AG10803 (cell line): ENCODE measurements around the gene EXOC4.

Source experiments
- DNase-seq: peaks from one replicate; pipeline ENCODE4 v3.0.0; 2010; ENCODE audit warnings: low read depth
- H3K4me3 ChIP-seq: 2 replicates; pipeline ENCODE4 v1.5.1; 2011; ENCODE audit warnings: mild to moderate bottlenecking, low read length, control low read depth
- CTCF ChIP-seq: conservative IDR thresholded peaks from 2 replicates; pipeline ENCODE4 v1.5.1; 2011; ENCODE audit warnings: mild to moderate bottlenecking, low read length, control low read depth, inconsistent platforms

EXOC4 gene

GRCh38 chr7:133815611-133816210 is 562.8 kb downstream of the EXOC4 start:
- DNase-seq = peak; percentile 40
- TF ChIP-seq CTCF = no peak
- no peak overlapping the region for H3K4me3 ChIP-seq

GRCh38 chr7:133819695-133820094 is 566.8 kb downstream of the EXOC4 start:
- TF ChIP-seq CTCF = no peak
- H3K4me3 ChIP-seq = no peak overlapping the region
- DNase-seq = no peak

- no peak overlapping the region for H3K4me3 ChIP-seq
- TF ChIP-seq CTCF = no peak
Observed at GRCh38 chr7:133820584-133820983, 567.7 kb downstream of the EXOC4 start.

GRCh38 chr7:133821171-133821570 is 568.3 kb downstream of the EXOC4 start:
- DNase-seq = peak; percentile 6
- H3K4me3 ChIP-seq = no peak overlapping the region
- TF ChIP-seq CTCF = no peak

More at GRCh38 chr7:133820584-133820983, 567.7 kb downstream of the EXOC4 start:
- DNase-seq = no peak

GRCh38 chr7:133822001-133822641 is 569.2 kb downstream of the EXOC4 start:
- no peak for TF ChIP-seq CTCF
- no peak overlapping the region for H3K4me3 ChIP-seq
- DNase-seq = no peak

- TF ChIP-seq CTCF = no peak
- no peak for DNase-seq
- H3K4me3 ChIP-seq = no peak overlapping the region
Observed at GRCh38 chr7:133822868-133823552, 570.1 kb downstream of the EXOC4 start.

GRCh38 chr7:133824132-133824531 is 571.3 kb downstream of the EXOC4 start:
- DNase-seq = no peak
- no peak overlapping the region for H3K4me3 ChIP-seq
- TF ChIP-seq CTCF = no peak
